Neural progenitor cell (in vitro differentiated cells): ENCODE results near the gene XPNPEP2.

ENCODE experiments used
- EZH2 ChIP-seq: fragments of 200-600 bp; sonication (generic); IDR thresholded peaks from 2 replicates; pipeline ENCODE4 v1.6.1; 2017; ENCODE audit warnings: antibody characterized with exemption, mild to moderate bottlenecking, moderate library complexity
- EZH2phosphoT487 ChIP-seq: fragments of 200-600 bp; sonication (generic); IDR thresholded peaks from 2 replicates; pipeline ENCODE4 v1.6.1; 2017; ENCODE audit warnings: antibody characterized with exemption
- TF ChIP-seq, protein P1 (sequence below): fragments of 200-600 bp; sonication (generic); IDR thresholded peaks from 2 replicates; pipeline ENCODE4 v1.5.1; 2017; ENCODE audit warnings: antibody characterized with exemption, mild to moderate bottlenecking

DNA sequence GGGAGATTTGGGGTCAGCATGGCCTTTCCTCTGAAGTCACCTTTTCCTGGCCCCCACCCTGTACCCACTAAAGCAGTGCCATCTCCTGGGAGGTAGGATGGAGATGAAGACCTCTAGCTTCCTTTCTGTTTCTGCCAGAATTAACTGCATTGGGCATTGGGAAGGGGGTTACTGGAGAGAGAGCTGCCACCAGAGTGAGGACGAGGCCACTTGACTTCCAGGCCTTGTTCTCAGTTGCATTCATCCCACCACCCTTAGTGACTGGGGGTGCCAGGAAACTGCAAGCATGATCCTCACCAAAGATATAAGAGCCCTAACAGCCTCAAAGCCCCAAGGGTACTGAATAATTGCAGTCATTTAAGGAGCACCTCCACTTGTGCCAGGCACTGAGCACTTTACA, 56.8 kb downstream of the XPNPEP2 start:
- TF ChIP-seq EZH2 (no peak), EZH2phosphoT487 (no peak)
- TF ChIP-seq, protein P1, sequence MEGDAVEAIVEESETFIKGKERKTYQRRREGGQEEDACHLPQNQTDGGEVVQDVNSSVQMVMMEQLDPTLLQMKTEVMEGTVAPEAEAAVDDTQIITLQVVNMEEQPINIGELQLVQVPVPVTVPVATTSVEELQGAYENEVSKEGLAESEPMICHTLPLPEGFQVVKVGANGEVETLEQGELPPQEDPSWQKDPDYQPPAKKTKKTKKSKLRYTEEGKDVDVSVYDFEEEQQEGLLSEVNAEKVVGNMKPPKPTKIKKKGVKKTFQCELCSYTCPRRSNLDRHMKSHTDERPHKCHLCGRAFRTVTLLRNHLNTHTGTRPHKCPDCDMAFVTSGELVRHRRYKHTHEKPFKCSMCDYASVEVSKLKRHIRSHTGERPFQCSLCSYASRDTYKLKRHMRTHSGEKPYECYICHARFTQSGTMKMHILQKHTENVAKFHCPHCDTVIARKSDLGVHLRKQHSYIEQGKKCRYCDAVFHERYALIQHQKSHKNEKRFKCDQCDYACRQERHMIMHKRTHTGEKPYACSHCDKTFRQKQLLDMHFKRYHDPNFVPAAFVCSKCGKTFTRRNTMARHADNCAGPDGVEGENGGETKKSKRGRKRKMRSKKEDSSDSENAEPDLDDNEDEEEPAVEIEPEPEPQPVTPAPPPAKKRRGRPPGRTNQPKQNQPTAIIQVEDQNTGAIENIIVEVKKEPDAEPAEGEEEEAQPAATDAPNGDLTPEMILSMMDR: no peak
